Transverse colon (tissue), 4 donors: Measurements from ENCODE around the gene SLC11A2. TPM values are rescaled to one million over a fixed set of nuclear protein-coding genes. Genes with fewer than 3 reads are reported as not detected.
A peak's percentile ranks its signal among the peaks of the same experiment; 100 is the strongest.

Source experiments
- DNase-seq: peaks from one replicate; pipeline ENCODE4 v3.0.0-alpha.2; 2019
- H3K27ac ChIP-seq, 4 donors: fragments of 200-600 bp; sonication (generic); 2 replicates each; pipeline ENCODE4 v1.5.1; 2016 to 2018; ENCODE audit warnings: inconsistent platforms in 4 of 4
- H3K27me3 ChIP-seq: fragments of 200-600 bp; sonication (generic); 2 replicates; pipeline ENCODE4 v1.5.1; 2017; ENCODE audit warnings: inconsistent platforms
- H3K36me3 ChIP-seq, 4 donors: fragments of 200-600 bp; sonication (generic); 2 replicates each; pipeline ENCODE4 v1.5.1; 2017 to 2019; ENCODE audit warnings: inconsistent platforms in 4 of 4
- H3K4me1 ChIP-seq, 4 donors: fragments of 200-600 bp; sonication (generic); 2 replicates each; pipeline ENCODE4 v1.5.1; 2017 to 2020; ENCODE audit warnings: inconsistent platforms in 4 of 4
- H3K4me3 ChIP-seq, 4 donors: fragments of 200-600 bp; sonication (generic); 1 replicate in 1 of 4; 2 replicates in 3 of 4; pipeline versions ENCODE4 v1.5.1 to v1.6.1; 2017 to 2019; ENCODE audit warnings: inconsistent platforms in 4 of 4
- H3K9me3 ChIP-seq, 2 donors: fragments of 200-600 bp; sonication (generic); 2 replicates each; pipeline ENCODE4 v1.5.1; 2017 to 2019; ENCODE audit warnings: inconsistent platforms in 2 of 2
- EP300 ChIP-seq: sonication (generic); formaldehyde crosslinking; IDR thresholded peaks from one replicate; pipeline ENCODE4 v1.6.1; 2017; ENCODE audit warnings: antibody characterized with exemption, low read depth
- POLR2A ChIP-seq: fragments of 450-650 bp; IDR thresholded peaks from one replicate; pipeline ENCODE4 v1.6.1; 2016; ENCODE audit warnings: antibody characterized with exemption, mild to moderate bottlenecking, moderate library complexity
- POLR2AphosphoS5 ChIP-seq, 3 donors: sonication (generic); formaldehyde crosslinking; IDR thresholded peaks; one replicate each; pipeline ENCODE4 v1.6.1; 2016; ENCODE audit warnings: antibody characterized with exemption in 3 of 3
- WGBS, 2 donors: methylation state at CpG; one replicate each; pipeline ENCODE4 v1.1.5; 2018; ENCODE audit warnings: low coverage in 1 of 2; 5-methylcytosine and 5-hydroxymethylcytosine counted together
- in situ Hi-C, 4 donors: fragments of 200-750 bp; cut with MboI; loops; one replicate each; pipeline versions ENCODE4 v1.15.0 to v1.15.1; 2017; ENCODE audit warnings: low sequenced_read_pairs in 3 of 4, low pct_ligation_motif_present in 1 of 4, low pct_unique_long_range_greater_than_20kb in 1 of 4
- intact Hi-C: fragments of 100-400 bp; cut with DNase I; formaldehyde crosslinking; loops from one replicate; pipeline ENCODE4 v1.15.1; 2023; ENCODE audit warnings: low total_unique reads
- total RNA-seq, 4 donors: library from RNA; depleted of rRNA; stranded (reverse); fragments of >200 nt; gene quantifications; one replicate each; pipeline ENCODE4 v1.1.0, GENCODE V29; 2016
- TF ChIP-seq, protein P1 (sequence below), 5 experiments: fragments of 200-600 bp in 3 of 5; fragments of 450-650 bp in 2 of 5; sonication (generic) in 3 of 5; IDR thresholded peaks; 1 replicate in 2 of 5; 2 replicates in 3 of 5; pipeline ENCODE4 v1.5.1; 2016 to 2017; ENCODE audit warnings: antibody characterized with exemption in 5 of 5, inconsistent platforms in 3 of 5, mild to moderate bottlenecking in 2 of 5, moderate library complexity in 1 of 5

The SLC11A2 gene
- total RNA-seq, 4 donors from 2014 or later: 9.7 to 48.7 (median 42.5) TPM

DNA sequence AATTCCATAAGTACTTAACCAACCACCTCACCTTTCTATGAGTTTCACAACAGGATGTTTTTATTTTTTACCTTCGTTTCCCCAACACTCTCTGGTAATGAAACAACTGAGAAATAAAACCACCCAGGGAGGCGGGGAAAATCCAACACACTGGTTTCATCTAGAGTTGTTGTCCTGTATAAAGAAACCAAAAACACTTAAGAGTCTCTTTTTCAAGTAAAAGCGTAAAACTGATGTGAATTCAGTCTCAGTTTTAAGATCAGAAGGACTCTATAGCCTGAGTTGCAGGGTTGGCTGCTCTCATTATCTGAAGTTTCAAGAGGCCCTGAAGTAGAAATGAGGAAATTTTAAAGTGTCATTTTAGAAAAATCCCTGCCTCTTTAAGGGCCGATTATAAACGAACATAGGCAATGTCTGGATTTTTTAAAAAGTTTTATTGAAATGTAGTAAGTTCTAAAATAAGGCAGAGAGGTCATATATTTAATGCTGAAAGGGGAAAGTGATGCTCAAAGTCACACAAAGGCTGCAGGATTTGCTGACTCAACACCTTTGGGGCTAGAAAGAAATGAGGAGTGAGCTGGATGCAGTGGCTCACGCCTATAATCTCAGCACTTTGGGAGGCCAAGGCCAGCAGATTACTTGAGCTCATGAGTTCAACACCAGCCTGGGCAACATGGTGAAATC, 46.7 kb downstream of the SLC11A2 start:
- in situ Hi-C loops: loop anchor here in 1 of 4 donors (10.0 kb wide), 1 partner anchor 155 kb away; no protein-coding TSS in a partner anchor
- Histone ChIP-seq H3K4me1 (peaks cover under 1 to 18% (median 5%) of the 10 kb centered on the region in 4 donors), H3K9me3 (no peaks in the 10 kb centered on the region), H3K27me3 (no peaks in the 10 kb centered on the region), H3K4me3 (no peak overlapping the region), H3K27ac (no peak overlapping the region), H3K36me3 (no peaks in the 10 kb centered on the region)
- TF ChIP-seq EP300: no peak
- TF ChIP-seq POLR2AphosphoS5 (IDR thresholded peaks at IDR 0.05): no peak
- TF ChIP-seq, protein P1, sequence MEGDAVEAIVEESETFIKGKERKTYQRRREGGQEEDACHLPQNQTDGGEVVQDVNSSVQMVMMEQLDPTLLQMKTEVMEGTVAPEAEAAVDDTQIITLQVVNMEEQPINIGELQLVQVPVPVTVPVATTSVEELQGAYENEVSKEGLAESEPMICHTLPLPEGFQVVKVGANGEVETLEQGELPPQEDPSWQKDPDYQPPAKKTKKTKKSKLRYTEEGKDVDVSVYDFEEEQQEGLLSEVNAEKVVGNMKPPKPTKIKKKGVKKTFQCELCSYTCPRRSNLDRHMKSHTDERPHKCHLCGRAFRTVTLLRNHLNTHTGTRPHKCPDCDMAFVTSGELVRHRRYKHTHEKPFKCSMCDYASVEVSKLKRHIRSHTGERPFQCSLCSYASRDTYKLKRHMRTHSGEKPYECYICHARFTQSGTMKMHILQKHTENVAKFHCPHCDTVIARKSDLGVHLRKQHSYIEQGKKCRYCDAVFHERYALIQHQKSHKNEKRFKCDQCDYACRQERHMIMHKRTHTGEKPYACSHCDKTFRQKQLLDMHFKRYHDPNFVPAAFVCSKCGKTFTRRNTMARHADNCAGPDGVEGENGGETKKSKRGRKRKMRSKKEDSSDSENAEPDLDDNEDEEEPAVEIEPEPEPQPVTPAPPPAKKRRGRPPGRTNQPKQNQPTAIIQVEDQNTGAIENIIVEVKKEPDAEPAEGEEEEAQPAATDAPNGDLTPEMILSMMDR (IDR thresholded peaks at IDR 0.05): no peak
- TF ChIP-seq POLR2A: no peak
- 66% methylated on average over 4 to 6 of the region's 6 CpGs for WGBS, 2 donors
- DNase-seq: no peak
- intact Hi-C loops: loop anchor here (10.0 kb wide), 1 partner anchor 55 kb away; a partner anchor contains a TSS

DNA sequence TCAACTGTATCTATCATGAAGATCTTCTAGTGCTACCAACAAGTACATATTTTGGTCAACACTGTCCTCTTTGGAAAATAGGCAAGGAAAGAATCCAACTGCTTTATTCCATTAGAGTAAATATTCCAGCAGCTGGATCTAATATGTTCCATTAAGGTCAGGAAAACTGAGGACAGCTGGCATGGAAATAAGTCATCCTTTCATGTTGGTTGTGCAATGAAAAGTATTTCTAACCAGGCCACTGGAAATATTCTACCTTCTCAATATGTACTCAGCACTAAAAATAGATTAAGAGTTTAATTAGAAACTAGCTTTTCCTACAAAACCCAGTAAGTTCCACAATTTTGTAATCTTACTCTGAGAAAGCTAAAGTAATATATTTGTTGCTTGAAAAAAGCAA, 54.2 kb downstream of the SLC11A2 start:
- TF ChIP-seq POLR2AphosphoS5 (IDR thresholded peaks at IDR 0.05) (no peak), POLR2A (no peak), EP300 (no peak)
- TF ChIP-seq, protein P1 (IDR thresholded peaks at IDR 0.05): no peak
- intact Hi-C loops (no loop called here), in situ Hi-C loops (loop anchor here in 1 of 4 donors (25.0 kb wide), 1 partner anchor 135 kb away; the partner anchor contains the start of gene TMPRSS12)
- Histone ChIP-seq H3K27ac (no peak overlapping the region), H3K9me3 (no peaks in the 10 kb centered on the region), H3K4me3 (no peak overlapping the region), H3K4me1 (no peaks in the 10 kb centered on the region), H3K27me3 (no peaks in the 10 kb centered on the region), H3K36me3 (no peaks in the 10 kb centered on the region)
- no peak for DNase-seq

DNA sequence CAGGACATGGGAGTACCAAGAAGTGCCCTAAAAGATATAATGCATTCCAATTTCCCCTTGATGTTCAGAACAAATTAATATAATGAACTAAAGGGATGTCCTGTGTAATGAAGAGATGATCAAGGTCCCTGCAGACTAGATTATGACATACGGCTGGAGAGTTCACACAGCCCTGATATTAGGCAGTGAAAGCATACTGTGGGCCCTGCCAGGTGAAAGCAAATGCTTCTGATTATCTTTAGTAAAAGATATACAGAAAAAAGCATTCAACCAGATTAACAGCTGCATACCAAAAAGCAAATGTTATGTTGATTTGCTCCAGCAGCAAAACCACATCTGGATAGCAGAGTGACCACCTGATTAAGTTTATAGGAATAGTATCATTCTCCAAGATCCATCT, 61.8 kb downstream of the SLC11A2 start:
- TF ChIP-seq EP300 (no peak), POLR2AphosphoS5 (IDR thresholded peaks at IDR 0.05) (no peak), POLR2A (no peak)
- TF ChIP-seq, protein P1 (IDR thresholded peaks at IDR 0.05): no peak
- Histone ChIP-seq H3K9me3 (no peaks in the 10 kb centered on the region), H3K4me3 (no peak overlapping the region), H3K36me3 (no peaks in the 10 kb centered on the region), H3K27ac (no peak overlapping the region), H3K4me1 (no peaks in the 10 kb centered on the region), H3K27me3 (no peaks in the 10 kb centered on the region)
- WGBS, 2 donors: 78 to 100% methylated on average over 1 of the region's 1 CpG
- DNase-seq: no peak
- in situ Hi-C loops (loop anchor here in 1 of 4 donors (25.0 kb wide), 1 partner anchor 127 kb away; the partner anchor contains the start of gene TMPRSS12), intact Hi-C loops (no loop called here)

DNA sequence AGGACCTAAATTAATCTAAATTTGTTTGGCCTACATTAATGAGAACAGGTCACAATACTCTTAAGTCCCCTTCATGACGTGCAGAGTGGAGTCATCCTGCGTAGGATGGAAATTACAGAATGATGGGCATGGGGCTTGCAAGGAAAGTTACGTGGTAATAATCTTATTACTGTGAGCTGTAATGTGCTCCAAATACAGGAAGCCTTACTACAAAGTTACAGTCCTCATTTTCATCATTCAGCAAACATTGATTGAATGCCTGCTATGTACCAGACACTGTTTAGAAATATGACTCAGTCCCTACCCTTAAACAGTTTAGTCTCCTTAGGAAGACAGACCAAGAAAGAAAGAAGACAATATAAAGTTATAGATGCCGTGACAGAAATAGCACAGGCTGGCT, 64.5 kb downstream of the SLC11A2 start:
- WGBS, 2 donors: 92 to 94% methylated on average over 3 to 4 of the region's 4 CpGs
- Histone ChIP-seq H3K27ac (peak overlapping the region in 1 of 4 donors; percentile 17), H3K4me1 (no peaks in the 10 kb centered on the region), H3K4me3 (no peak overlapping the region), H3K27me3 (no peaks in the 10 kb centered on the region), H3K36me3 (no peaks in the 10 kb centered on the region), H3K9me3 (no peaks in the 10 kb centered on the region)
- TF ChIP-seq POLR2A (no peak), POLR2AphosphoS5 (IDR thresholded peaks at IDR 0.05) (no peak), EP300 (no peak)
- TF ChIP-seq, protein P1 (IDR thresholded peaks at IDR 0.05): no peak
- no peak for DNase-seq
- in situ Hi-C loops (loop anchor here in 1 of 4 donors (25.0 kb wide), 1 partner anchor 124 kb away; the partner anchor contains the start of gene TMPRSS12), intact Hi-C loops (no loop called here)
